KBM-7 (cell line): Measurements from ENCODE around the gene BCL2L2.
A peak's percentile ranks its signal among the peaks of the same experiment; 100 is the strongest.
"Not testable (repeated sequence)": the region's sequence is repeated elsewhere in the genome, so short reads cannot be mapped to it uniquely, and the experiment has no call there.

Experiments
- DNase-seq: peaks from one replicate; pipeline ENCODE4 v3.0.0-alpha.2; 2015
- in situ Hi-C: fragments of 300-500 bp; cut with MboI; formaldehyde crosslinking; loops from 2 replicates; pipeline ENCODE4 v1.14.3; 2020; ENCODE audit warnings: low sequenced_read_pairs, low pct_unique_long_range_greater_than_20kb, mixed read lengths

The BCL2L2 gene, protein sequence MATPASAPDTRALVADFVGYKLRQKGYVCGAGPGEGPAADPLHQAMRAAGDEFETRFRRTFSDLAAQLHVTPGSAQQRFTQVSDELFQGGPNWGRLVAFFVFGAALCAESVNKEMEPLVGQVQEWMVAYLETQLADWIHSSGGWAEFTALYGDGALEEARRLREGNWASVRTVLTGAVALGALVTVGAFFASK

GRCh38 chr14:23306412-23307145 is at the start of gene BCL2L2:
Gene BCL2L2, plus strand, starts transcription at chr14:23306833. Its CDS starts 935 bp downstream, at chr14:23307768.
- in situ Hi-C loops = no loop called here
- peak; percentile 85 for DNase-seq

DNA sequence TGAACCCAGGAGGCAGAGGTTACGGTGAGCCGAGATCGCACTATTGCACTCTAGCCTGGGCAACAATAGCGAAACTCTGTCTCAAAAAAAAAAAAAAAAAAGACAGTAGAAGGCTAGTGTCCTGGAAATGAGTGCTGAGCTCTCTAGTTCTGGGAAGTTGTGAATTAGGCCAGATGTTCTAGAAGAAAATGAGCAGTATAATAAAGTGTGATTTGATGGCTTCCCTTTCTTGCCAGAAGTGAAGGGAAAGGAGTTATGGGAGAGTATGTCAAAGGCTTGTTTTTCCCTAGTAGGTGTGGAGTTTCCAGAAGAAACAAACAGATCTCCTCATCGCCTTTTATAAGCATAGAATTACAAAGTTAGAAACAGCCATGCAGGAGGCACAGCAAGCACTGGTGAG is 48.4 kb upstream of the BCL2L2 start:
- in situ Hi-C loops = no loop called here

GRCh38 chr14:23259426-23259825 is 47.2 kb upstream of the BCL2L2 start:
- DNase-seq = no peak
- in situ Hi-C loops = no loop called here

More for the DNA sequence above, 48.4 kb upstream of the BCL2L2 start:
- DNase-seq = no peak

GRCh38 chr14:23260849-23261248 is 45.8 kb upstream of the BCL2L2 start:
- DNase-seq, in situ Hi-C loops: not testable (repeated sequence)

DNA sequence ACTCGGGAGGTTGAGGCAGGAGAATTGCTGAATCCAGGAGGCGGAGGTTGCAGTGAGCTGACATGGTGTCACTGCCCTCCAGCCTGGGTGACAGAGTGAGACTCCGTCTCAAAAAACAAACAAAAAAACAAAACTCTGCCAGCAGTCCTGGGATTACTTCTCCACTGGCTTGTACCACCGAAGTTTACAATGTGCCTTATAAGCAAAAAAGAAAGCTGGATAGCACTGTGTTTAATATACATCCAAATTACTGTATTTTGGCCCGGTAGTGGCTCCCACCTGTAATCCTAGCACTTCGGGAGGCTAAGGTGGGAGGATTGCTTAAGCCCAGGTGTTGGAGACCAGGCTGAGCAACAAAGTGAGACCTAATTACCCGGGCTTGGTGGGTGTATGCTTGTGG is 37.4 kb upstream of the BCL2L2 start:
- in situ Hi-C loops = no loop called here
- no peak for DNase-seq

DNA sequence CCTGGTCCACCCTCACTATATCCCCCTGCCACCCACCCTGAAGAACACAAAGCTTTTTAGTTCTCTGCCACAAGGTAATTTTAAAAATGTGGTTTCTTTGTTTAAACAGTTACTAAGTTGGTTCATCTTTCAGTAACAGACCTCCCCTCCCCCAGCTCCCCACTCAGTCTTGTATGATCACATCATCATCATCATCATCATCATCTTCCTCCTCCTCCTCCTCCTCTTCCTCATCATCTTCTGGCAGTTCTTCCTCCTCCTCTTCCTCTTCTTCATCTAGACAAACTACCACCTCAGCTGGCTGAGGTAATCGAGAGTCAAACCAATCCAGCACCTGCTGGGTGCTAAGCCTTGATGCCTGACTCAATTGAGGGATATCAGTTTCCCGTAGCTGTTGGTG is 31.2 kb upstream of the BCL2L2 start:
- DNase-seq = no peak
- in situ Hi-C loops = no loop called here

DNA sequence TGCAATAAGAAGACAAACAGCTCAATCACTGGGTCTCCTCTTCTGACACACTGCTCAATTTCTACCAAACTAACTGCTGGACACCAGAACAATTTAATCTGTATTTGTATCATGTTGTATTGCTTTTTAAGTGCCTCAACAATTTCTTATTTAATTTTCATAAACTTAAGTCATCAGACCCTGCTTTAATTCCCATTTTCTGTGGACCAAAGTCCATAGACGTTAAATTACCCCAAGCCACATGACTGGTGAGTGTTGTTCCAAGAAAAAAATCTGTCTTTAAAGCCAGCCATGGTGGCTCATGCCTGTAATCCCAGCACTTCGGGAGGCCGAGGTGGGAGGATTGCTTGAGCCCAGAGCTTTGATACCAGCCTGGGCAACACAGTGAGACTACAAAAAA is 29.4 kb upstream of the BCL2L2 start:
- in situ Hi-C loops = no loop called here
- no peak for DNase-seq

DNA sequence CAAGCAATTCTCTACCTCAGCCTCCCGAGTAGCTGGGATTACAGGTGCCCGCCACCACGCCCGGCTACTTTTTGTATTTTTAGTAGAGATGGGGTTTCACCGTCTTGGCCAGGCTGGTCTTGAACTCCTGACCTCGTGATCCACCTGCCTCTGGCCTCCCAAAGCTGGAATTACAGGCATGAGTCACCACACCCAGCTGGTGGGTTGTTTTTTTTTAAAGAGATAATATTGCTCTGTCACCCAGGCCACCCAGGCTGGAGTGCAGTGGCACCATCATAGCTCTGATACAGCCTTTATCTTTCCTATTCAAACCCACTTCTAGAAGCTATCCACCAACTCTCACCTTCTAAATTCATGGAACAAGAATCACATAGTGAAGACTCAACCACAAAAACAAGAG is 28.7 kb upstream of the BCL2L2 start:
- in situ Hi-C loops, DNase-seq: not testable (repeated sequence)

DNA sequence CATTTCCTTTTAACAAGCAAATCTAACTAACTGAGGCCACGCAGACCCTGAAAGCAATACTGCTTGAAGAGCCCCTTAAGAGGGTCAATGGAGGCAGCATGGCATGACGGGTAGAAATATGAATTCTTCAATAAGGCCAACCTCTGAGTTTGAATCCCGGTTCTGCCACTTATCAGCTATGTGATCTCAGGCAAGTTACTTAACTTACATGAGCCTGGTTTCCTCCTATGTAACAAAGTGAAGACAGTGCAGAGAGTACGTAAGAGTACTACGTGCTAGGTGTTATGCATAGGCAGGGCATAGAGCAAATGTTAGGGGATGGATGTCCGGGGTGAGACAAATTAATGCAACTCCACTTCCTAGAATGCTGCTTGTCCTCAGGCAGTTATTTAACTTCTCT is 25.4 kb upstream of the BCL2L2 start:
- in situ Hi-C loops = no loop called here
- no peak for DNase-seq

GRCh38 chr14:23284654-23285529 is 21.7 kb upstream of the BCL2L2 start:
- DNase-seq = peak; percentile 22
- in situ Hi-C loops = no loop called here

GRCh38 chr14:23285530-23286019 is 21.1 kb upstream of the BCL2L2 start:
- in situ Hi-C loops = no loop called here
- DNase-seq = no peak

GRCh38 chr14:23286020-23286901 is 20.4 kb upstream of the BCL2L2 start, which contains the start of gene HOMEZ:
Gene HOMEZ, minus strand, starts transcription at chr14:23286132. Its CDS starts 180 bp downstream, at chr14:23285952.
- DNase-seq = peak; percentile 98
- in situ Hi-C loops = no loop called here

GRCh38 chr14:23286902-23287479 is 19.6 kb upstream of the BCL2L2 start:
- in situ Hi-C loops = no loop called here

GRCh38 chr14:23294734-23295561 is 11.7 kb upstream of the BCL2L2 start:
- in situ Hi-C loops = no loop called here
- DNase-seq = peak; percentile 75

More at GRCh38 chr14:23286902-23287479, 19.6 kb upstream of the BCL2L2 start:
- DNase-seq = no peak

DNA sequence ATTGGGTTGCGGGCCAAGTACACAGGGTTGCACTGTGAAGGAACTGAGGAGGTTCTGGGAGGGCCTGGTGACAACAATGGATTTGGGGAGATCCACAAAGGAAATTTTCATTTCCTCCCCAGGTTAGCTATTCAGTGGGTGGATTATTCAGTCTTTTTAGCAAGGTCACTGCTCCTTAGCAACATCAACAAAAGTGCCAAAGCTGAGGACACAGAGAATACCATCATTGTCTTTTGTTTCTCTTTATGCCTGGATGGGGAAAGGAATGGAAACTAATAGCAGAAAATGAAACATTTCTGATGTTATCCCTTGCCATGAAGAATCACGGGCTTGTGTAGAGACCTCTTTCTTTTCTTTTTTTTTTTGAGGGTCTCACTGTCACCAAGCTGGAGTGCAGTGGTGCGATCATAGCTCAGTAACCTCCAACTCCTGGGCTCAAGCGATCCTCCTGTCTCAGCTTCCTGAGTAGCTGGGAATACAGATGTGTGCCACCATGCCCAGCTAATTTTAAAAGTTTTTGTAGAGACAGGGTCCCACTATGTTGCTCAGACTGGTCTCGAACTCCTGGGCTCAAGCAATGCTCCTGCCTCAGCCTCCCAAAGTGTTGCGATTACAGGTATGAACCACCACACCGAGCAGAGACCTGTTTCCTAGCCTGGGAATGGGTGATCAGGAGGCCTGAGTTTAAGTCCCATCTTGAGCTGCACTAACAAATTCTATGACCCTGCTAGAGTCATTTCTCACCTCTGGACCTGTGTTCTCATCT is 10.4 kb upstream of the BCL2L2 start:
- no peak for DNase-seq
- in situ Hi-C loops = no loop called here

GRCh38 chr14:23297096-23297495 is 9.5 kb upstream of the BCL2L2 start:
- in situ Hi-C loops = no loop called here
- DNase-seq = no peak
